Stimulated activated naive CD8-positive, alpha-beta T cell treated with anti-CD3 and anti-CD28 coated beads, Interleukin-15, Interleukin-2, amounts not matched to agents 100 U/mL and 50 U/mL, for 24 hours (primary cell): ENCODE results near the gene SLC16A10.
"Not testable (repeated sequence)": the region's sequence is repeated elsewhere in the genome, so short reads cannot be mapped to it uniquely, and the experiment has no call there.

ENCODE experiments used
- ATAC-seq: fragments of 150-1000 bp; cut with Tn5 transposase; one replicate; pipeline ENCODE4 v1.10.0; 2021
- DNase-seq: peaks from one replicate; pipeline ENCODE4 v3.0.0; 2021

Gene SLC16A10

GRCh38 chr6:111184827-111185532 lies 97.7 kb downstream of the SLC16A10 start:
- ATAC-seq (no peak), DNase-seq (no peak)

- DNase-seq = no peak
- ATAC-seq = no peak
Observed at GRCh38 chr6:111185954-111186353, 98.7 kb downstream of the SLC16A10 start.

- ATAC-seq (no peak), DNase-seq (no peak)
Observed at GRCh38 chr6:111187874-111188273, 100.6 kb downstream of the SLC16A10 start.

GRCh38 chr6:111189666-111190210 lies 102.4 kb downstream of the SLC16A10 start:
- not testable (repeated sequence) for ATAC-seq, DNase-seq

- DNase-seq (no peak), ATAC-seq (no peak)
Observed at GRCh38 chr6:111190637-111191036, 103.3 kb downstream of the SLC16A10 start.

- ATAC-seq, DNase-seq: not testable (repeated sequence)
Observed at GRCh38 chr6:111191136-111191535, 103.8 kb downstream of the SLC16A10 start.

GRCh38 chr6:111192911-111193555 lies 105.7 kb downstream of the SLC16A10 start:
- ATAC-seq (no peak), DNase-seq (no peak)

- DNase-seq = no peak
- no peak for ATAC-seq
Observed at GRCh38 chr6:111195656-111196055, 108.4 kb downstream of the SLC16A10 start.

- ATAC-seq = no peak
- DNase-seq = no peak
Observed at GRCh38 chr6:111198841-111199240, 111.5 kb downstream of the SLC16A10 start.

- no peak for DNase-seq
- ATAC-seq = no peak
Observed at GRCh38 chr6:111199935-111200334, 112.6 kb downstream of the SLC16A10 start.

- ATAC-seq (no peak), DNase-seq (no peak)
Observed at GRCh38 chr6:111200350-111201243, 113.3 kb downstream of the SLC16A10 start.

GRCh38 chr6:111201244-111201554 lies 113.9 kb downstream of the SLC16A10 start:
- DNase-seq = no peak
- no peak for ATAC-seq

- no peak for ATAC-seq
- no peak for DNase-seq
Observed at GRCh38 chr6:111201764-111202163, 114.5 kb downstream of the SLC16A10 start.

GRCh38 chr6:111203539-111203938 lies 116.2 kb downstream of the SLC16A10 start:
- not testable (repeated sequence) for ATAC-seq

GRCh38 chr6:111204305-111204704 lies 117.0 kb downstream of the SLC16A10 start:
- DNase-seq = no peak
- ATAC-seq = no peak

More at GRCh38 chr6:111203539-111203938, 116.2 kb downstream of the SLC16A10 start:
- DNase-seq = not testable (repeated sequence)

- no peak for ATAC-seq
Observed at GRCh38 chr6:111204881-111205280, 117.6 kb downstream of the SLC16A10 start.

GRCh38 chr6:111205502-111205901 lies 118.2 kb downstream of the SLC16A10 start:
- DNase-seq (no peak), ATAC-seq (no peak)

More at GRCh38 chr6:111204881-111205280, 117.6 kb downstream of the SLC16A10 start:
- no peak for DNase-seq

- ATAC-seq (no peak), DNase-seq (no peak)
Observed at GRCh38 chr6:111207141-111207858, 120.0 kb downstream of the SLC16A10 start.

GRCh38 chr6:111208933-111209332 lies 121.6 kb downstream of the SLC16A10 start:
- DNase-seq (no peak), ATAC-seq (no peak)

GRCh38 chr6:111210194-111210728 lies 123.0 kb downstream of the SLC16A10 start:
- DNase-seq = no peak
- peak; percentile 55 for ATAC-seq

- ATAC-seq (no peak), DNase-seq (no peak)
Observed at GRCh38 chr6:111211411-111212030, 124.2 kb downstream of the SLC16A10 start.
